Measurements from ENCODE around the gene CCSAP. TPM values are rescaled to one million over a fixed set of nuclear protein-coding genes. Genes with fewer than 3 reads are reported as not detected.

The CCSAP gene
- total and polyA plus RNA-seq, 10 of the 15 experiments (the other 5 are each of a cell fraction or from before 2014, with no cell fraction given): 0.75 to 3.4 (median 2.8) TPM

GRCh38 chr1:229334269-229334668 lies 8.6 kb downstream of the CCSAP start:
- DNase-seq (ENCODE audit: low read depth, low spot score) (no peak), FAIRE-seq (no peak), ATAC-seq (no peak)
- WGBS (ENCODE audit: insufficient coverage, insufficient replicate concordance, low lambda C conversion rate, missing lambda C conversion rate): 54% methylated on average over 2 of the region's 2 CpGs
- ChIA-PET CTCF (no interaction called here), POLR2A (no interaction called here), RAD21 (ENCODE audit: unreplicated experiment) (no interaction called here), SMC1A (ENCODE audit: uncharacterized antibody, unreplicated experiment) (no interaction called here)
- Histone ChIP-seq H3K79me2 (ENCODE audit: control insufficient read depth, insufficient read depth, low read length) (peaks cover 5% of the 10 kb centered on the region), H2AFZ (ENCODE audit: control insufficient read depth, low read depth, low read length) (no peak overlapping the region), H3K9me3 (replicated peaks; ENCODE audit: control insufficient read depth, insufficient read depth, low read length) (no peaks in the 10 kb centered on the region; the same call in 1 of the 3 replicates), H3K4me1 (ENCODE audit: control insufficient read depth, insufficient read depth, low read length) (no peaks in the 10 kb centered on the region), H3K36me3 (ENCODE audit: control insufficient read depth in 2 of 2, insufficient read depth in 2 of 2, low read length in 1 of 2) (no peaks in the 10 kb centered on the region), H3K9ac (ENCODE audit: control insufficient read depth, insufficient read depth, low read length) (no peak overlapping the region), H3K4me3 (no peak overlapping the region), H3K4me2 (ENCODE audit: control insufficient read depth, insufficient read depth) (no peak overlapping the region), H3K27ac (ENCODE audit: control insufficient read depth, insufficient read depth) (no peak overlapping the region), H3K27me3 (replicated peaks in 1 of 2; ENCODE audit: control insufficient read depth in 2 of 2, insufficient read depth in 2 of 2, low read length in 1 of 2) (no peaks in the 10 kb centered on the region), H4K20me1 (ENCODE audit: control insufficient read depth, insufficient read depth) (no peaks in the 10 kb centered on the region)
- intact Hi-C loops (cut with micrococcal nuclease; ENCODE audit: unreplicated experiment): no loop called here
- in situ Hi-C loops (cut with MboI): no loop called here
- no TSS peak for BruUV-seq (replicated peaks)
- TF ChIP-seq NRF1 (conservative IDR thresholded peaks at IDR 0.05; ENCODE audit: low read depth, low read length): no peak
- TF ChIP-seq ZNF274 (IDR thresholded peaks at IDR 0.05; ENCODE audit: insufficient read depth, insufficient read length): no peak
- TF ChIP-seq HDAC2 (IDR thresholded peaks at IDR 0.05): no peak
- no peak for TF ChIP-seq POLR2A (IDR thresholded peaks at IDR 0.05; ENCODE audit: low read depth, low read length)
- no peak for TF ChIP-seq MYC (IDR thresholded peaks at IDR 0.05; ENCODE audit: insufficient read depth, insufficient read length, insufficient replicate concordance, low read length, severe bottlenecking)
- no peak for TF ChIP-seq ZNF217 (IDR thresholded peaks at IDR 0.05)
- no peak for TF ChIP-seq HDAC6 (IDR thresholded peaks at IDR 0.05; ENCODE audit: unreplicated experiment)
- TF ChIP-seq RBBP5 (conservative IDR thresholded peaks at IDR 0.05): no peak
- TF ChIP-seq STAT3 (IDR thresholded peaks at IDR 0.05; ENCODE audit: low read depth, low read length): no peak
- no peak for TF ChIP-seq KDM1A (IDR thresholded peaks at IDR 0.05; ENCODE audit: borderline replicate concordance)
- TF ChIP-seq CHD4 (IDR thresholded peaks at IDR 0.05): no peak
- no peak for TF ChIP-seq TCF3 (IDR thresholded peaks at IDR 0.05; ENCODE audit: borderline replicate concordance, insufficient read depth, low read depth, low read length)

All from GM12878 (cell line).